T-helper 1 cell (primary cell): ENCODE measurements around the gene A2M.

ENCODE experiments used
- DNase-seq, 5 donors: peaks; one replicate each; pipeline ENCODE4 v3.0.0-alpha.2; 2012 to 2020

The A2M gene

GRCh38 chr12:9098115-9098452, 17.6 kb downstream of the A2M start:
- no peak for DNase-seq

GRCh38 chr12:9096563-9097176, 19.0 kb downstream of the A2M start:
- DNase-seq: no peak

DNA sequence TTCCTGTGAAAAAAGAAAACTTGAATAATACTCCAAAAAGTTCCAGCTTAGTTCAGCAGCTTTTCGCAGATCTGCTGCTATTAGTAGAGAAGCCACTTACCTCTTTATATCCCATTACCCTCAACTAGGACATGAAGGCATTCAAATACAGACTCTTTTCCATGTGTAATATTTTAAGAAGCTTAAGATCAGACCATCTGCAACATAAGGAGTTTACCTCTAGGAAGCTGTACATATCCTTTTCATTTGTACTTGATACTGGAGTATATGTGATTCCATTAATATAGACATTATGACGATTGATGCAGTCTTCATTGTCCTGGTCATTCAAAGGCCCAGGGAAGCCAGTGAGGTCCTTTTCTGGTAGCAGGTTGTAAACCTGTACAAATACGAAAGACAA, 20.4 kb downstream of the A2M start:
- no peak for DNase-seq

DNA sequence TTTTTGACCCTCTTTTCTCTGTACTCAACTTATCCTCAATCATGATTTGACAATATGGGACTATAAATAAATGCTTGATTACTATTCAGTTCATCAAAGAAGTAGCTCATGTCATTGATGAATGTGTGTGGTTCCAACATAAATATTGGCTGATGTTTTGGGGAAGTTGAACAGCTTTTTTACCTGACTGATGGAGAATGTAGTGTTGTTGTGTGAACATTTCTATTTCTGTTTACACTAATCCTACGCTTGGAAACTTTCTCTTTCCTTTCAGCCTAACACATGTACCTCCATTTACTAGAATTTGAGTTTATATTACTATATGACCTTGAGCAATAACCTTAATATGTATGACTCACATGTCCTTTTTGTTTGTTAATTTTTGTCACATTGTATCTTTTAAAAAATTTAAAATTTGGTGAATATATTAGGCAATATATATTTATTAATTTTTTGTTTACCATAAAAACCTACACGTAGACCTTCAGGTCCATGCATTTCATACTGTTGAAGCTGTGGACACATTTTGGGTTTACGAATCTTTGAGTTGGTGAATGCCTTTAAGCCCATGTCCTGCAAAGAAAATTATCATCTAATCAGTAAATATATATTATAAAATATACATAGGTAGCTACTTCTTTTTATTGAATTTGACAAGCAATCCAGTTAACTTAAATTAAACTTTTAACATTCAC, 21.1 kb downstream of the A2M start:
- DNase-seq: no peak

GRCh38 chr12:9091891-9092598, 23.7 kb downstream of the A2M start:
- DNase-seq: no peak

DNA sequence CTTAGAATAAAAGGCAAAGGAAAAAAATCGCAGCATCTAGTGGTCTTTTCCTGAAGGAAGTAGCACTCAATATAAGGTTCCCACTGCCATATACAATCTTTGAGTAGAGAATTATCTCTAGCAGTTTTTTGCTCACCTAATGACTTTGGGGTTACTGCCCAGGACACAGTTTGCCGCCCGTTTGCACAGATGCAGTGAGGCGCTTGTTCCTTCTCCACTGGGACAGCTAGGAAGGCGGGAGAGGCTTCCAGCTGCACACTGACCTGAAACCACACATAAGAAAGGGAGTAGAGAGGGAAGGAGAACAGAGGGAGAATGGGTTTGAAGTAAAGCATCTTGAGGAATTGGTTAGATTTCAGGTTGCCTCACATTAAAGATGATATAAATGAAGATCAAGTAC, 25.5 kb downstream of the A2M start:
- DNase-seq: no peak

- DNase-seq: no peak
These were observed 28.5 kb downstream of the A2M start for GRCh38 chr12:9087087-9087835.

DNA sequence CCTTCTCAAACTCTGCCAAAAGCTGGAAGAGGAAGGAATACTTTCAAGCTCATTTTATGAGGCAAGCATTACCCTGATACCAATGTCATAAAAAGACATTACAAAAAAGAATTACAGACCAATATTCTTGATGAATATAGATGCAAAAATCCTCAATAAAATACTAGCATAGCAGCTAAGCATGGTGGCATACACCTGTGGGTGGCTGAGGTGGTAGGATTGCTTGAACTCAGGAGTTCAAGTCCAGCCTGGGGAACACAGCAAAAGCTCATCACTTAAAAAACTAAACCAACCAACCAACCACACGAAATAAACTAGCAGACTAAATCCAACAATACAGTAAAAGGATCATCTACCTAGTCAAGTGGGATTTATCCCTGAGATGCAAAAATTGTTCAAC, 29.6 kb downstream of the A2M start:
- no peak for DNase-seq

- no peak for DNase-seq
These were observed 31.3 kb downstream of the A2M start for GRCh38 chr12:9084417-9084816.

DNA sequence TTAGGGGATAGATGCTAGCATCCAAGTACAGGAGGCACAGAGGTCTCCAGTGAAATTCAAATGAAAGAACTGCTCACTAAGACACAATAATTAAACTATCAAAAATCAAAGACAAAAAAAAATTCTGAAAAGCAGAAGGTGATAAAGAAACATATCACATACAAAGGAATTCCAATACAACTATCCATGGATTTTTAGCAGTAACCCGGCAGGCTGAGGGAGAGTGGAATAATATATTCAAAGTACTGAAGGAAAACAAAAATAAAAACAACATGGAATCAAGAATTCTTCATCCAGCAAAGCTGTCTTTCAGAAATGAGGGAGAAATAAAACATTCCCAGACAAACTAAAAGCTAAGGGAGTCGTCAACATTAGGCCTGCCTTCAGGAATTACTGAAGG, 31.9 kb downstream of the A2M start:
- no peak for DNase-seq

GRCh38 chr12:9081667-9082427, 33.9 kb downstream of the A2M start:
- DNase-seq: no peak

- DNase-seq: no peak
These were observed 35.6 kb downstream of the A2M start for GRCh38 chr12:9079883-9080675.

DNA sequence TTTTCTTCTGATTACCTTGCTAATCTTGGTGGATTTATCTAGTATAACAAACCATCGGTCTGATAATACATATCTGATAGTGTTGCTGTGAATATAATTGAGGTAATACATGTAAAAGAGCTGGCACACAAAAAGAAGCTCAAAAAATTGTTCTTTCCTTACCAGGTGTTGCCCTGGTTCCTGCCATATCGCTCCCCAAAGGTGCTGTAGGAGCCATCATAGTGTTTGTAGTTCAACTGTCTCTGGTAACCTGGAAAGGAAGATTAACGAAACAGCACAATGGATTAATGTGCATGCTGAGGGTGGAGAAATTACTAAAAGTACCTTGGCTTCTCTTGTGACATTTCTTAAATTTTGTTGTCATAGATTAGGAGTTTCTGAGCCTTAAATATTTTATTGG, 36.6 kb downstream of the A2M start:
- DNase-seq: no peak

DNA sequence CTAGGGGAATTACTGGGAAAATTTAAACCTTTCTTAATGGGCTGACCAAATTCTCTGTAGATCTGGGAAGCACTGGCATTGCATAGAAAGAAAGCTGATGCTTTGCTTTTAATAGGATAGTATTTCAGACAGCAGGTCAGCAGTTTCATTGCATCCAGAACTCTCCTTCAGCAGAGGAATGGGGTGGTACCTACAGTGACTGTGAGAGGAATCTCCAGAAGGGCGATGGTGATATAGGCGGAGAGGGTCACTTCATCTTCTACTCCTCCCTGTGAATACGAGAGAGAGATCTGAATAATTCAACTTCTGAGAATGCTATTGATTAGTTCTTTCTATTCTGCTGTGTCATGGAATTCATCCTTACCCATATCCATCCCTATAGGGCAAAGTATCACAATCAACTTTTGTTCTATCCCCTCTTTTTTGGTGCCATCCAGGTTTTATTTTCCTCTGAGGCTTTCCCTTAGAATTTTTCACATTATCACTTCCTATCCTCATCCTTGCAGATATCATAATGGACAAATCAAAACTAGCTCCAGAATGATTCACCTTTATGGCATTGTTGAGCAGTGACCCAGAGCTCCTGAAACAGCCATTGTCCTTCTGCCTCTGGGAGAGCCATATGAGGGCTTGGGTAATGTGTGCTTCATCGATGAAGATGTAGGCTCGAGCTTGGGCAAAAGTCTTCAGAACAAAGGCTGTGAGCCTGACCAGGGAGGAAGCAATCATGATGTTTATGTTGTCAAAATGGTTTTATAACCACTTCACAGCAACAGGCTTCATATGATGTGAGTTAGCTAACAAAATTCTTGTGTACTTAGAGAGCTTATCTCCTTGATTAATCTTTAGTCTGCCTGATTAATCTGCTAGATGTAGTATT, 38.3 kb downstream of the A2M start:
- DNase-seq: no peak

GRCh38 chr12:9076733-9077132, 39.0 kb downstream of the A2M start:
- DNase-seq: no peak

- DNase-seq: no peak
These were observed 40.6 kb downstream of the A2M start for GRCh38 chr12:9075138-9075535.

DNA sequence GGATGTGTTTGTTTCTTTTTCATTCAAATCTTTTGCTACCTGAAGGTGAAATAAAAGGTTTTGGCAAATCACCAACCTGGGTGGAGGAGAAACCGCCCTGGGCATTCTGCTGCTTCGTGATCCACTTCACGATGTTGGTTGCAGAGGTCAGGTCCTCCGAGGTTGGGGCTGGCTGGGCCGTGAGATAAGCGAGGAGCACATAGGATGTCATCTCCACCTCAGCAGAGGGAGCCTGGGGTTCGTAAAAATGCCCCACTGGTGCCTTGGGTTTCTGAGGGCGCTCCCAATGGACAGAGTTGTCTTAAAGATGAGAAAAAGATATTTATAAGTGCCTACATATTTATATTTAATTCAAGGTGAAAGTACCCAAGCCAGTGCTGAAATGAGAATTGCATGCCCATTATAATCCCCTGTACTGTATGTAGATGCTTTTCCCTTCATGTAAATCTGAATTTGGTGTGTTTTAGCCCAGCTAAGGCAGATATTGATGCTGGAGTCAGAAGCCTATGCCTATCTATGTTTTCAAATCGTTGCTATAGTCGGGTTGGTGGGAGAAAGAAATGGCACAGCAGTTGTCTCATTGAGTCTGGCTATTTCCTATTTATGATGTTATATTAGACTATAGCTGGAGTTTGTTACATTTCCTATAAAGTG, 41.1 kb downstream of the A2M start:
- DNase-seq: no peak

DNA sequence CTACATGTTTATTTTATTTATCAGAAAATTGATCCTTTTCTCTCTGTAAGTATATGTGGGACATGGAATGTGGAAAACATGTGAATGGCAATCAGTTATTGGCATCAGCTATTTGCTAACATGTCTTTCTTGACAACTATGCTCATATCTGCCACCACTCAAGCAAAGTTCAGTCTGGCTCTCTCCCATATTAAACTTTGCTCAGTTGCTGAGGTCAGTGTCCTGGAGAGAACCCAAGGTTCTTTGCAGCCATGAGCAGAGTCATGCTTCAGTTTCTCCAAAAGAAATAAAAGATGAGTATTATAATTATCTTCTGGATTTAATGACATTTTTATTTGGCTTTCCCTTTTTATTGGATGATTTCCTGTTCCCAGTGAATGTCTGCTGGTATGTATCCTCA, 42.6 kb downstream of the A2M start:
- DNase-seq: no peak

DNA sequence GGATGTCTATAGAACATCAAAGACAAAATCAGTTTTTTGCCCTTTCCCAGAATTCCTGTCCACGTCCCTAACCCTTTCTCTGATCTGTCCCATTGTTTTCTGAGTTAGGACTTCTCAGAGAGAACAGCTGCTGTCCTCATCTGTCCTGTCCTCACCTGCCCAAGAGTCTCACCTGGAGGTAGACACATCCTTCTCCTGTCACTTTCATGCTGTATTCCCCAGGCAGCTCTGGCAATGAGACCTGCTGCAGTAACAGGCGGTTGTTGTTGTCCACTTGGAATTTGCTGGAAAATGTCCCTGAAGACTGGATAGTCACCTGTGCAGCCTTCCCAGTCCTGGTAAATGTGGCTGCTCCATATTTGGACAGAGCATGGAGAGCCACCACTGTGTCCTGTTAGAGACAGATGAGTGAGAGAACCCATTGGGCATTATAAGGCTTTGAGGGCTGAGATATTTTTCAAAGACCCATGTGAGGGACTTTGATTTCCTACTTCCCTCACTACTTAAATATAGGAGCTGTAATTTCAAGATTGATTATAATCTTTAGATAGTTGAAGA, 43.2 kb downstream of the A2M start:
- DNase-seq: no peak

GRCh38 chr12:9071969-9072368, 43.8 kb downstream of the A2M start:
- DNase-seq: no peak
